Nucleus accumbens (tissue), 56 donors: ENCODE data around the gene FKTN.

Experiments used
- DNase-seq, 56 donors: peaks; one replicate each; lab custom pipeline; 2025; lab: John Stamatoyannopoulos, UW

The FKTN gene

DNA sequence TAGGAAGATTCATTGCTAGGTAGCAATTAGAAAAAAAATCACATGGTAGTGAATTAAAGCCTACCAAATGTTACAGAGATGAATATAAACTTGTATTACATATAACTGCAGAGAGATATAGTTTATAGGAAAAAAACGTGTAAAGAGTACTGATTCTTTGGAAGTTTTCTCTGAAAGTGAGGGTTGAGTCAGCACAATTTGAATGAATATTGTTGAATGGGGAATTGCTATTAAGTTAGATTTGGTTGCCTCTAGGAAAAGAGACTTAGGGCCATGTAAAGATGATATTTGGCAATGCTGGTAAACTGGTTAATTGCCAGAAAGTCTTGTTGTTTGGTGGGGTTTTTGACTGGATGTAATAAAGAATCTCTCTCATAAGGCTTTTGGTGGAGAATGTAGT is 67.2 kb downstream of the FKTN start:
- DNase-seq = no peak

DNA sequence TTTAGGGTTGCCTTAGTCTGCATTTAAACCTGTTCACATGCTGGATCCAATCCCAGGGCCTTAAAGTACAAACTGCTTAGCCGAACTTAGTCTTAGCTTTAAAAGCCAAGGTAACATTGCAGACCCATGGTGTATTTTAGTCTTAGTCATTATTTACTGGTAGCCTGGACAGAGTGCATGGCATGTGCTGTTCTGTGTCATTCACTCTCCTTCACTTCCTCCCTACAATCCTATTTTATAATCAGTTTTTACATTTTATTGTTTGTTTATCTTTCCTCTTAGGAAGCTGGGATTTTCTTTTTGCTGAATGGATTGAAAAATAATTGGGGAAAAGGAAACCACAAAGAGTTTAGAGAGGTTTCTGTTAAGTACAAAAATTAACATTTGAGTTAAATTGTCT is 74.9 kb downstream of the FKTN start:
- no peak for DNase-seq

DNA sequence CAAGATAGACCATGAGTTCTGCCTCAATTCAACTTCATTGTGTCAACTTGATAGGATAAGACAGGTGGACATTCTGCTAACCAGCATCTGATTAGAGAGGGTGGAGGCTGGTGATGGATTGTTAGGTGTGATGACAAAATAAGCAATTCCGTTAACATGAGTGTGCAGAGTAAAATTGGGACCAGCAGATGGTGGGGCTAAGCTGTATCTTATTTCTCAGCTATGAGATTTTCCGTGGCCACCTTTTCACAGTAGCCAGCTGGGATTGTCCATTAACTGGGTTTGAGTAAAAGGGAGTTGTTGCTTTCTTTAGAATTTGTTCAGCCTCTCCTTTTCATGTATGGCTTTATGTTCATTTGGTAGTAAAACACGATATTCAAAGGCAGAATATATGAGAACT is 75.5 kb downstream of the FKTN start:
- no peak for DNase-seq

DNA sequence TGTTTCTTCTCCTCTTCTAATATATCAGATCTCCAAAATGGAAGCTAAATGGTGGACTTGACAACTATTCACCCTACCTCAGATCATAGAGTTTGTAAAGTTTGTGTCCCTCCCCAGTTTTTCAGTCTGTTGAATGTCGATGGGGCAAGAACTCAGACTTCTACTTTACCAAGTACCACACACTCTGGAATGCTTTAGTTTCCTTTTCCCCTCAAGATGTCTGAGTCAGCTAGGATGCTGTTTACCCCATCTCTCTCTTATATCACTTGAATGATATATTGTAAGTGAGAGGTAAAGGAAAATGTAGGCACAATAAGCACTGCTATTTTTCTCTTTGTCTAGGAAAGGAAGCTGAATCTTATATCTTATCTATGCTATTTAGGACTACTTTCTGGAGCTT is 78.4 kb downstream of the FKTN start:
- DNase-seq = no peak

DNA sequence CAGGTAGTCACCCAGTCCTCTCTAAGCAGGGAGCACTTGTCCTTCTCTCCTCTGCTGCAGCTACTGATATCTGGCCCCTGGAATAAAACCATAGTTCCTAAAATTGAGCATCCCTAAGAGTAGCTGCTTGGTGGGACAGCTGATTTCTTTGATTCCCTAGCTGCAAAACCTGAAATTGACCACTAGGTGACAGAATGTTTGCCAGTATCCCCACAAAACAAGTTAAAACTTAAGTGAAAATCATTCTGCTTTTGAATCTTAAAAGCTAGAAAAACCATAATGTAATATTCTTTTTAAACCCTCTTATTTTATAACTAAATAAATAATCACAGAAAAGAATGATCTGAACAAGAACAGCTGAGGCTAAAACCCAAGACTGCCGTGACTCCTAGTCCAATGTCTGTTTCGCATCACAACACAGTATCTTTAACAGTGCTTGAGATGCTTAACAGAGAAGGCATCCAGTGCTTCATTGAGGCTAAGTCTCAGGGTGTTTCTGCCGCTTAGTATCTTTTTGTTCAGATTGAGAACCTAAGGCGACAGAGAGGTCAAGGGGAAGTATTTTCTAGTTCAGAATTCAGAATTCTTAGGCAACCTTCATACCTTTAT is 80.0 kb downstream of the FKTN start:
- DNase-seq = no peak

DNA sequence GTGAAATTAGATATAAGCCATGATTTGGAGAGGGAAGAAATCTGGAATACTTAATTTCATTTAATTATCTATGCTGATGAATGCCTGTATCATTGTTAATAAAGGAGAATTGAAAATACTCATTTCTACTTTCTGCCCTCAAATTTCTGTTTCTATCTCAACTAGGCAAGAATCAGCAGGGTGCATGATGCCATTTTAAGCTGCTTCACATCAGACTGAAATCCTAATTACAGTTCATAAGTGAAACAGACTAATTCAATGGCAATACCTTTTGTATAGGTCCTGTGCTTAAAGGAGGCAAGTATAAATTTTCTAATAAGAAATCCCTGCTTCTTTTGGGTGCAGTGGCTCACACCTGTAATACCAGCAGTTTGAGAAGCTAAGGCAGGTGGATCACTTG is 82.0 kb downstream of the FKTN start:
- DNase-seq = no peak

DNA sequence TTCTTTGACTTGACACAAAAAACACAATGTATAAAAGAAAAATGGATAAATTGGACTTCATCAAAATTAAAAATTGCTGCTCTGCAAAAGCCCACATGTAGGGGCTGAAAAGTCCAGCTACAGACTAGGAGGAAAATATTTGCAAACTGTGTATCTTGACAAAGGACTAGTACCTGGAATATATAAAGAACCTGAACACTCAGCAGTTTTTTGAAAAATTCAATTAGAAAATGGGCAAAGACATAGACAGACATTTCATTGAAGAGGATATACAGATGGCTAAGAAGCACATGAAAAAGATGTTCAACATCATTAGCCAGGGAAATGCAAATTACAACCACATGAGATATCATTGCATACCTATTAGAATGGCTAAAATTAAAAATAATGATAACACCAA is 85.9 kb downstream of the FKTN start:
- no peak for DNase-seq

DNA sequence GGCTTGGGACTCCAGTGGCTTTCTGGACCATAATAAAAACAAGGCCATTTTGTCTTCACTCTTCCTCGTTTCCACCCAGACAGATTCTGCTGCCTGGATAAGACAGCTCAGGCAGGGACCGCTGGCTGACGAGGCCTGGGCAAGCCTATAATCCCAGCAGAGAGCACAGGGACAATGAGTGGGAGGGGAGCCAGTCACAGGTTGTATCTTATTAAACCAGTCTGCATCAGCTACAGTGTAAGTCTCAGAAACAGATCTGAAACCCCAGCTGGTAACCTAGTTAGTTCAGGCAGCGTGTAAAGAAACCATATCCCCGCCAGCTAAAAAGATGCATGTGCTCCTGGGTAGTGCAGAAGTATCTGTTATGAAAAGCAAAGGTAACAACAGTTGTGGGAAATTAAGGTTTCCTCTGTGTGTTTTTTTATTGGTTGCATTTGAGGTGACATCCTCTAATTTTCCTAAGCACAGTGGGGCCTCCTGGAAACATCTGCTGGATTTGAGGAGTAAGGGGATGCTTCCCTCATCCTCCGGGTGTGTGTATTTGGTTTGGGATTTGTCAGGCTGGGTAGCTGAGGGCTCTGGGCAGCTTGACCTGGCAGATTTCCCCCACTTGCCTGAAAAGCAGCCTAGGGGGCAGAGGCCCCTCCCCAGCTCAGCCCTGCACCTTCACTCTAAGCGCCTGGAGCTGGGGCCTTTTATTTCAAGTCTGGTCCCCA is 89.1 kb downstream of the FKTN start:
- DNase-seq = no peak

DNA sequence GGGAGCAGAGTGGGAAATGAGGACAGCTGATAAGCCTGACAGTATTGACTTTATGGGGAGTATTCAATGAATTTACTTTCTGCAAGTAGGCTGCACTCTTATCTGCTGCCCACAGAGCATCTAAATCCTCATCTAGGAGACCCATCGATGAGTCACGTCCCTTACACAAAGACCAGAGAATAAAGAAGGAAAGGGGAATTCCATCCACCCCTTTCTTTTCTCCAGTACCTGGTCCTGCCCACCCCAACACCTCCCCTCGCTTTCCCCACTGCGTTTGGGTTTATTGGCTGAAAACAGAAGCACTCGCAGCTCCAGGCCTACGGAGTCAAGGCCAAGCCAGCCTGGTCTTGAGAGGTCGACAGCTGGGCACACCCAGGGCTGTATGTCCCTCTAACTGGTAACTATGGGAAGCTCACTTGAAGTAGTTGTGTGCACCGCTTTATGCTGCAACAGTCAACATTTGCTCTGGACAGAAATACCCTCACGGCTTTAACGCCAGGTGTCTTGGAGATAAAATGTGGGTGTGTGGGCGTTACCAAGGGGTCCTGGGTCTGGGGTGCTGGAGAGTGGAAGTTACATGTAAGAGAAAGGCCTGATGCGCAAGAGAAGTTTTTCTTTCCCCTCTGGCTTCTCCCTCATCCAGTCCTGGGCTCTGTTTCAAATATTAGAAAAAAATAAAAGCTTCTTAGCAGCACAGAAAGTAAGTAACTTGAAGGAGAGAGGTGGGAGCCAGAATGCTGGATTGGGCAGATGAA is 89.8 kb downstream of the FKTN start:
- DNase-seq = no peak

DNA sequence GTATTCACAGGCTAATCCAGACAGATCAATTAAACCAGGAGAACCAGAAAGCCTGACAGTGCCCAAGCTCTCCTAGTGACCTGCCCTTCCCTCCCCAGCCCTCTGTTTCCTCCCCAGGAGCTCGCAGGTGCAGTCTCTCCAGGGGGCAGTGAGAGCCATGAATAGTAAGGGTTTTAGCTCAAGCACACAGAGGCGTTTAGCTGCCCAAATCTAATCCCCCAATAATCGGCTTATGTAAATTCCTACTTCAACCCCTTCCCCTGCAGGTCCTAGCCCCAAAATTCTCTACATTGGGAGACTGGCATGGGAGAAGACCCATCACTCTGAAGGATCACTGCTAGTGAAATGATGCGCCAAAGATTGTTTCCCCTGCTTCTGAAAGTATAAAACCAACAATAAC is 93.9 kb downstream of the FKTN start:
- no peak for DNase-seq

DNA sequence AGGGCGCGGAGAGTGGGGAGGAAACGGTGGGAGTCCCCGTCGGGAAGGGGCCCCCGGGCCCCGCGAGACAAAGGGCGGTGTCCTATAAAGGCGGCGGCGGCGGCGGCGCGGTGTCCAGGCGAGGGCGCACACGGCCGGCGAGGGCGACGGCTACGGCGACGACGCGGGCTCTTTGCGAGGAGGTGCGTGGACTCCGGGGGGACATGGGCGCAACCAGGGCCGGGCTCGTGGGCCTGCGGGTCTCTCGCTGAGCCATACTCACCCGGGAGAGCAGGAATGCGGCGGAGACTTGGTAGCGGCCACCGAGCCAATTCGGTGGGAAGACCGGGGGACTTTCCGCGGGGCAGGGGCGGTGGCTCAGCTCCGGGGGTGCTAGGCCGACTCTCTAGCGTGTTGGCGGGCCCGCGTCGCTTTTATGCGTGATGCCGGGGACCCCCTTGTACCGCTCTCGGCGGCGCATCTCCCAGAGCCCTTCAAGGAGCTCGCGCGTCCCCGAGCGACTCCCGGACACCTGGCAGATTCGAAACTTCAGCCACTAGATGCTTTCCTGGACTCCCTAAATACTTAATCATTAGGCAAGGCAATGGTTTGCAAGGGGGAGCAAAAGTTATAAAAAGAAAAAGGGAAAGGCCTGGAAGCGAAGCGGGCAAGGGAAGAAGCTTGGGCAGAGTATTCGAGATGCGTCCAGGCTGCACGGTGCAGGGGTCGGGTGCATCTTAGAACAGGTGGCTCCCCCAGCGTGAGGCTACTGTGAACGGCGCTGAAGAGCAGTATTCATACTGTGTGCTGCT is 98.4 kb downstream of the FKTN start:
- peak in 8 of 56 donors; percentile 3 to 42 (median 4) for DNase-seq

DNA sequence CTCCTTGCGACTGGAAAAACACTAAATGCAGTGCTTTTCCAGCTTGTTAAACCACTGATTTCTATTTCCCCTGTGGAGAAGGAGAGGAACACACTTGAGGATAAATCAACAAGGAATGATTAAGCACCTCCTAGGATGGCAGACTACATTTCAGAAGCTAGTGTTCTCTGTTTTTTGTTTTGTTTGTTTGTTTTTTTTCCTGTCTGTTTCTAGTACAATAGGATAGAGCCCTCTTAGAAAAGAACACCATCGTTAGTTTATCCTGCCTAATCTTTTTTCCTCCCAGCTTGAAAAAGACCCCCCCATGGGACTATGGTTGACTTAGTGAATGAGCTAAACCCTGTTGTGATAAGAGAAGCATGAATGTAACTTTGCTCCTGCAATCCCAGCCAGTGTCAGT is 100.4 kb downstream of the FKTN start:
- no peak for DNase-seq

DNA sequence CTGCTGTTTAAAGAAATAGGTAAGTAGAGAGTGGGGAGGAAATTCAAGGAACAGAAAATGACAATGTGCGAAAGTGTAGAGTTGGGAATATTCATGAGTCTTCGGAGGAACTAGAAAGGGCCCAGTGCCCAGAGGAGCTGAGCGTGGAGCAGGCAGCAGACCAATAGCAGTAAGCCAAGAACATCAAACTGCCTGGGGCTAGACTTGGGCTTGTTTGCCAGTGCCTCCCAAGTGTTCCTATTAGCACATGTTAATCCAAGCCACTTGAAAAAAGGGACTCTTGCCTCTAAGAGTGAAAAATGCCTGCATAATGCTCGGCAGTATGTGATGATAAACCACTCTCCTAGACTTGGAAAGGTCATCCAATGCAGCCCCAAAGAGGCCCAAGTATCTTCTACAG is 103.1 kb downstream of the FKTN start:
- peak in 13 of 56 donors; percentile 5 to 54 (median 20) for DNase-seq

DNA sequence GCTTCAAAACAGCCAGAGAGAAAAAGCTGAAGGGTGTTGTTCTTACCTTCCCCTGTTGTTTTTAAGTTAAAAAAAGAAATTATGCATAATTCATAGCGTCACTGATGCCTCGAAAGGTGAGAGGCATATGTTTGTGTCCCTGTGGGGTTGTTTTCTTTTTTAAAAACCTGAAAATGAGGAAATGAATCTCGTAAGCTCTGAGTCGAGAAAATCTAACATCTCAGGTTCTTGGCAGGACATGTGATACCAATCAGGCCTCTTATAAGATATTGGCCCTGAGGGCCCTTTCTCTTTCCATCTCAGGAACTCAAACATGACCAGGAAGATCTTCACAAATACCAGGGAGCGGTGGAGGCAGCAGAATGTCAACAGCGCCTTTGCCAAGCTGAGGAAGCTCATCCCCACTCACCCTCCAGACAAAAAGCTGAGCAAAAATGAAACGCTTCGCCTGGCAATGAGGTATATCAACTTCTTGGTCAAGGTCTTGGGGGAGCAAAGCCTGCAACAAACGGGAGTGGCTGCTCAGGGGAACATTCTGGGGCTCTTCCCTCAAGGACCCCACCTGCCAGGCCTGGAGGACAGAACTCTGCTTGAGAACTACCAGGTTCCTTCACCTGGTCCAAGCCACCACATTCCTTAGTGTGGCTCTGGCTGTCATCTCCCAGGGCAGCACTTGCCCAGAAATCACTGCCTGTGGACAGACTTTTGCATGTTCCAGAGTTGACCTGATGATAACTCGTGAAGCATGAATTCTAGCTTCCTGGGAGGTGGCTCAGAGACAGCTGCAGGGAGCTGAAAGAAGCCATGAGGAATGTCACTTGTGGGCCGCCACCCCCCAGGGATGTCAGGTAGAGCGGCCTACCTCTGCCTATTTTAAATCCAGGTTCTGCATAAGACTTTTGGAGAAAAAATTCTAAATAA is 104.5 kb downstream of the FKTN start, which contains the start of gene TAL2:
TAL2 (plus strand) TSS at position 274 of the 921 bp plus-strand sequence; CDS start at position 314, 40 bp downstream.
- no peak for DNase-seq

DNA sequence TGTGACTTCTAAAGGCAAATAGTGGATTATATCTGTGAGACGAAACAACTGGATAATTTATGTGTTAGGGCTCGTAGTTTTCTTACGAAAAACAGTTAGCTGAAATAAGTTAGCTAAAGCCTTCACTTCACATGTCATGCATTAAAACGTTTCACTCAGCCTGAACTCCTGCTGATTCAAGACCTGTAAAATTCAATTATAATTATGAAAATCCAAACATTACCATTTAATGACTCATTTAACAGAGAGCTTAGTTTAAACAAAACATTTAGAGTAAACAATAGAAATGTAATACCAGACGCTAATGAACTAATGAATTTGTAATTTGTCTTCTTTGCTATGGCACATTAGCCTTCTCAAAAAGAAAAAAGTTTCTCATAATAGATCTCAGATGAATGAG is 106.0 kb downstream of the FKTN start:
- no peak for DNase-seq

DNA sequence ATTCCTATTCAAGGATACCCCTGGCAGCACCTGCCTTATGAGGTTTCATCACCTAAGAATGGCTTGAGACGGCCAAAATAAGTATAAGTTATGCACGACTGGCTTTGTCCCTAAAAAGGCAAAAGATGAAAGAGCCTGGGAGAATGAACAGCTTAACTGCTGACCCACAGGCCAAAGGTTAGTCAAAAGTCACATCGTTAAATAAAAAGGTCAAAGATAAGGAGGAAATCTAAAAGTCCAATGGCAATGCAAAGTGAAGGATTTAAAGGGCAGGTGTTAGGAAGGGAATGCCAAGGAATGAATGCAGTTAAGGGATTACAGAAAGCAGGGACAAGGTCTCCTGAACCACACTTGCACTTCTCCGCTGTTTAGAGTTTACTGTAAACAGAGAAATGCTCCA is 109.9 kb downstream of the FKTN start:
- DNase-seq = no peak

DNA sequence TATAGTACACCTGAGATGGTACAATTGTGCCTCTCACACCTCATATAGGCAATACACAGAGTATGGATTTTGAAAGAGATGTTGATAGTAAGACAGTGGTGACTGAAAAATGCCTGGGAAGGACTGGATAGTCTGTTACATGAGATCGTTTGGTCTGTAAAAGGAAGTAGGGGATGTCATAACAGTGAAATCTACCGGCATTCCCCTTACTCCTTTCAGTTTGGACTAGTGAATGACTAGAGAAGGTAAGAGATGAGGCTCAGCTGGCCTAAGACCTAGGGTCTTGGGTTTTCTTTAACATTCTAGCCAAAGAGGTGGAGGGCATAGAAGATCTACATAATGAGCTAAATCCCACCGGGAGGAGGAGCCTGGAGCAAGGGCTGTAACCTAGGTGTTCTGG is 112.4 kb downstream of the FKTN start:
- no peak for DNase-seq

DNA sequence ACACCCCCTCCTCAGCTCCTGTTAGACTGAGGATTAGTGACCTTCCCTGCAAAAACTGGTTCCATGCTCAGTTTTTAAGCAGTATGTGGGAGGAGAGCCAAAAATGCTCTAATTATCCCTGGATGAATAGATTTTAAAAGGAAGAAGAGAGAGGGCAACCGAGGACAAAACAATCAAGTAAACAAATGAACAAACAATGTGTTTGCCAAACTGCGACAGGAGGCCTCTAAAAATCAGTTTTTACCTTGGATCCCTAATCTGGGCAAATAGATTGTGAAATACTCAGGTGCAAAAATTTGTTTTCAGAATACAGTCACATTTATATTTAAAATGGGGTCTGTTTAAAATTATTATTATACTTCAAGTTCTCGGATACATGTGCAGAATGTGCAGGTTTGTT is 112.8 kb downstream of the FKTN start:
- no peak for DNase-seq

DNA sequence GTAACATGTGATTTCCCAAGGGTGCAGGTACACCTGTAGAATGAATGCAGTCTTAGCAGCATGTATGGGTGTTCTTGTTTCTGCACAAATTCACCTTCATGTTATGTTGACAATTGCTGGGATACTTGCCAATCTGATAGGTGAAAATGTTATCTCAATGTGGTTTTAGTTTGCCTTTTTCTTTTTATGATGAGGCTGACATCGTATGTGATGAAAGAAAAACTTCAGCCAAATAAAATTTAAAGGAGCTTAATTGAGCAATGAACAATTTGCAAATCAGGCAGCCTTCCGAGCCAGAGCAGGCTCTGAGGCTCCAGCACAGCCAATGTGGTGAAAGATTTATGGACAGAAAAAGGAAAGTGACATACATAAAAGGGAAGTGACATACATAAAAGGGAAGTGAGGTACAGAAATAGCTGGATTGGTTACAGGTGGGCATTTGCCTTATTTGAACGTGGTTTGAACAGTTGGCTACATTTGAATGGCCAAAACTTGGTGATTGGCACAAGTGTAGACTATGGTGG is 114.8 kb downstream of the FKTN start:
- DNase-seq = no peak
